ENCODE data around the gene PTPRD. TPM values are rescaled to one million over a fixed set of nuclear protein-coding genes. Genes with fewer than 3 reads are reported as not detected.

Gene PTPRD
- polyA plus RNA-seq, 1 donor from 2014 or later: not detected

DNA sequence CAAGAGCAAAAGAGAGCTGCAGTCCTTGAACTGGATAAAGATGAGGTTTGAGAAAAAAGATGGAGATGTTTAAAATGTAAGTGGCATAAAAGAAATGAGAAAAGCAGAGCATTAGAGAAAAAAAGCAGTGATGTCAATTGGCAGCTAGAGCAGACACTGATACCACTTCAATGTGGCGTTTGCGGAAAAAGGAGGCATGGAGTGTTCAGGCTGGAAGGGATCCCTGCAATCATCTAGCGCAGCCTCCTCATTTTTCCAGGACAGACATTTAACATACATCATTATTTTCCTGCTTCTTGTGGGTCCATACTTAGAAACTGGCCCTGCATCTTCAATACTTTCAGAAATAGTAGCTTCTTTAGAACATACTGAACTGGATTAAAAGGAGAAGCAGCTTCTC lies 563.8 kb downstream of the PTPRD start:
- Mint-ChIP-seq H3K27me3 (peaks cover 2% of the 10 kb centered on the region), H3K36me3 (no peaks in the 10 kb centered on the region), H3K4me1 (no peaks in the 10 kb centered on the region), H3K9me3 (no peaks in the 10 kb centered on the region), H3K27ac (no peak overlapping the region), H3K4me3 (no peak overlapping the region)

DNA sequence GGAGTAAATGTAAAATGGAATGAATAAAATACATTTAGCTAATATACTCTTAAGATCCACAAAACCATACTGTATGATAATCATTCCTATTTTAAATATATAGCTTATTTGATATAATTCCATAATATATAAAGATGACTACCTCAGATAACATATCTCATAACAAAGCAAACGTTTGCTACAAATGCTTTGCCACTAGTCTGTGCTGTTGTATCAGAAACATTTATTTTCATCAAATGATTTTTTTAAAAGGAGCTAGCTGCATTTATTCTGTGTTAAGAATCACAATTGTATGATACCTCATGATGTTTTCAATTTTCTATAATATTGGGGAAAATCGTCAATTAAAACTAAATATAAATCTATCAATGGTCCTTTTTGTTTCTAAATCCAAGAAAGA lies 567.2 kb downstream of the PTPRD start:
- Mint-ChIP-seq H3K27ac (no peak overlapping the region), H3K4me1 (no peaks in the 10 kb centered on the region), H3K9me3 (no peaks in the 10 kb centered on the region), H3K36me3 (no peaks in the 10 kb centered on the region), H3K27me3 (no peaks in the 10 kb centered on the region), H3K4me3 (no peak overlapping the region)

DNA sequence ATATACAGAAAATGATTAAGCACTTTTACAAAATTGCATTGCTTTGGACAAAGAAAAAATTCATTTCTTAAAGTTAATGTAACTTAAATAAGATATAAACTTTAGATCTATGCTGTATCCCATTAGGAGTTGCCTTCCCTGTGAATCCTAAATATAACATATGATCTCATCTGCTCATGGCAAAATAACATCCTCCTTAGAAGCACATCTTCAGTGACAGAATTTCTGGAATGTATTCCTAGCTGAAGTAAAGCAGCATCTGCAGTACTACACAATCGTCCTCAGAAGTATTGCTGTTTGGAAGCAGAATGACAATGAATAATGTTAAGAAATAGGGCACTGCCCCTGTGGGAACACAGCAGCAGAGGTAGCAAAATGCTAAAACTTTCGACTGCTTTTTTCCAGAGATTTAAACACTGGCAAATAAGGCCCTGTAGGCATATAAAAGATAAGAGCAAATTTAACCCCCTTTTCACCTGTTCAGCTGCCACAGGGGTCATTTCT lies 571.0 kb downstream of the PTPRD start:
- Mint-ChIP-seq H3K36me3 (no peaks in the 10 kb centered on the region), H3K4me3 (no peak overlapping the region), H3K27me3 (no peaks in the 10 kb centered on the region), H3K4me1 (no peaks in the 10 kb centered on the region), H3K9me3 (no peaks in the 10 kb centered on the region), H3K27ac (no peak overlapping the region)

DNA sequence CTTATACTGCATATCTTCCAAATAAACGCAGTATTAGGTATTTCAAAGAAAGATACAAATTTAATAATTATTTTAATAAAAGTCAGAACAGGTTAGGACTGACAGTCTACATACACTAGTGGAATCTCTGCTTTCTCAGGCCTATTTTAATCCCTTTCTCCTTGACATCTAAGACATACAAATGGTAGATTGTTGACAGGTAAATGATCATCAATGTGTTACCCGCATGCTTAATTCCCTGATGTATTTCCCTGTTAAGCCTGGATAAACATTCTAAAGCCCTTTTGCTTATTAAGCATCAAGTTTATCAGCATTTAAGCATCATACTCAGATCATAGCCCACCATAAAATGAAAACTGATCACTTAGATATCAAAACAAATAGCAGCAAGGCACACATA lies 576.7 kb downstream of the PTPRD start:
- no peak overlapping the region for H3K27ac Mint-ChIP-seq
- peaks cover 0 to 2% (median 0%) of the 10 kb centered on the region in 3 donors for H3K4me1 Mint-ChIP-seq
- H3K36me3 Mint-ChIP-seq: no peaks in the 10 kb centered on the region
- no peaks in the 10 kb centered on the region for H3K27me3 Mint-ChIP-seq
- H3K4me3 Mint-ChIP-seq: no peak overlapping the region
- H3K9me3 Mint-ChIP-seq: peaks cover 0 to 5% (median 0%) of the 10 kb centered on the region in 3 donors

DNA sequence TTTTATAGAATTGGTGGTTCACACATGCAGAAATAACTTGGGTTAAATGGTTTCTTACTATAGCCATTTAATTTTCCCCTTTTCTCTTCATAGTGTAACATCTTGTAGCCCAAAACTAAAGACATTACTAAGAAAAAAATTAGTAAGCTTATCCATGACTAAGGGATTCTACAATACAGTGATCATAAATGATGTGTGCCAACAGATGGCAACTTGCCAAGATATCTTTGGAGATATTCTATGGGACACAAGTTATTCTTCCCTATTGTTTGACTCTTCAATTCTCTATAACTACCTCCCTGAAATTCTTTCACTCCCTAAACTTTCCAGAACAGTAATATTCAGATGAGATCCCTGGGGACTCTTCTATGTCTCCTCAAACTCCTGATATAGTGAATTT lies 580.6 kb downstream of the PTPRD start:
- H3K27me3 Mint-ChIP-seq: no peaks in the 10 kb centered on the region
- H3K36me3 Mint-ChIP-seq: no peaks in the 10 kb centered on the region
- no peak overlapping the region for H3K27ac Mint-ChIP-seq
- H3K9me3 Mint-ChIP-seq: peaks cover 2 to 9% (median 8%) of the 10 kb centered on the region in 3 donors
- H3K4me3 Mint-ChIP-seq: no peak overlapping the region
- H3K4me1 Mint-ChIP-seq: peaks cover 0 to 4% (median 0%) of the 10 kb centered on the region in 3 donors

DNA sequence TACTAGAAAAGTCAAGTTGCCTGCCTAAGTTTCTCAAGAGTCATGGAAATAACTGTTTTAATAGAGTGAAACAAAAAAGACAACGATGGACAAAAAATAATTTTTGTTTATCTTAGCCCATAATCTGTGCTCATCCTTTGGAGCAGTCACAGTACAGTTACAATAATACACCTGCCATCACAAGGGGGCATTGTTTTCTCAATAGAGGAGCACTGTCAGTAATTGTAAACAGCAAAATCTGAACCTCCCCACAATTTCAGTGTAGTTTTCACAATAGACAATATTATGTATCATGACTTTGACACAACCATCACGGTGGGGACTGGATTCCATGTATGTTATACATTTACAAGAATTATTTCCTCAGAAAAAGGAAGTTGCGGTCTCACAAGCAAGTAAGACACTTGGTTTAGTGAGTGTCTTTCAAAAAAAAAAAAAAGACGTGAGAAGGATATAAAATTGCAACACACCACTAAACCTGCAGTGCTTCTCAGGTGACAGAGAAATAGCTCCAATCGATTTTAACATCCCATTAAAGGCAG lies 586.3 kb downstream of the PTPRD start:
- no peaks in the 10 kb centered on the region for H3K27me3 Mint-ChIP-seq
- H3K4me3 Mint-ChIP-seq: no peak overlapping the region
- no peaks in the 10 kb centered on the region for H3K36me3 Mint-ChIP-seq
- no peak overlapping the region for H3K27ac Mint-ChIP-seq
- peaks cover 0 to 2% (median 0%) of the 10 kb centered on the region in 3 donors for H3K4me1 Mint-ChIP-seq
- H3K9me3 Mint-ChIP-seq: peaks cover 2 to 9% (median 3%) of the 10 kb centered on the region in 3 donors

DNA sequence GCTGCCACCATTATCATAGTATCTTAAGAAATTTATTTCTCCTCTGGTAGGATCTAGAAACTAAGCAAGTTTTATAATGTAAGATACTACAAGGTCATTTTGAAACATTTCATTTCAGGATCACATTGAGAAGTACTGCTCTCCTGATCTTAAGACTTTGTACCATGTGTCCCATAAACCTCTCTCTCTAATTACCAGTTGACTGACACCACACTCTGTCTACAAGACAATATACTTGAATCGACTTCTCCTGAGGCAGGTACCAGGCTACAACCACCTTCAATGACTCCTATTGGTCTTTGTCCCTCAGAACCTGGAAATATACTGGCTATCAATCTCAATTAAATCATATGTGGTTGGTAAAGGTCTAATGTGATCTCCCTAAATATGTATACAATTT lies 597.0 kb downstream of the PTPRD start:
- H3K27ac Mint-ChIP-seq: no peak overlapping the region
- H3K9me3 Mint-ChIP-seq: no peaks in the 10 kb centered on the region
- no peaks in the 10 kb centered on the region for H3K27me3 Mint-ChIP-seq
- no peak overlapping the region for H3K4me3 Mint-ChIP-seq
- no peaks in the 10 kb centered on the region for H3K4me1 Mint-ChIP-seq
- no peaks in the 10 kb centered on the region for H3K36me3 Mint-ChIP-seq

DNA sequence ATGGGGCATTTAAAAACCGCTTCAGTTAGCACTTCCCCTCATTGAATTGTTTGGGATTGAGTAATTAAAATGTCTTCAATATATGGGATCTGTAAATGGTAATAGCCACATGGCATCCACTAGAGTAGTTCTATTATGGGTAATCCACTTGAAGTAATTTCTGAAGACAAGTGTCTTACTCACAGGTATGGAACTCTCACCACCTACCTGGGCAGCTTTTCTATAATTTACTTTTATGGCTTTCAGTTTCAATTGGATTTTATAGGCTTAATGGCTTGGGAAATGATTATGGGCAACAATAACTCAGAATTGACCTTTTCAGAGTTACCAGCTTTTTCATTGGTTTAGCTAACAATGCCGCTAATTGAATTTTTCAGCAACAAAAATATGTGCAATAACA lies 597.9 kb downstream of the PTPRD start:
- no peaks in the 10 kb centered on the region for H3K9me3 Mint-ChIP-seq

DNA sequence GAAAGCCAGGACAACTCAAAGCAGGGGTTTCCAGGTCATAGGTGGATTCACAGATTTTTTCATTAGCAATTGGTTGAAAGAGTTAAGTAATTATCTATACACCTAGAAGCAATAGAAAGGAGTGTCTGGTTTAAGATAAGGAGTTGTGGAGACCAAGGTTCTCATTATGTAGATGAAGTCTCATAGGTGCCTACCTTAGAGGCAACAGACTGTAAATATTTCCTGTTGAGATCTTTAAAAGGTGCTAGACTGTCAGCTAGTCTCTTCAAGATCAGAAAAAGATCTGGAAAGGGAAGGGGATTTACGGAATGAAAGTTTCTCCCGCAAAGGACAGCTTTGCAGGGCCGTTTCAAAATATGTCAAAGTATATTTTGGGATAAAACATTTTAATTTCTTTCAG lies 603.4 kb downstream of the PTPRD start:
- H3K36me3 Mint-ChIP-seq: no peaks in the 10 kb centered on the region
- H3K27ac Mint-ChIP-seq: no peak overlapping the region
- H3K9me3 Mint-ChIP-seq: no peaks in the 10 kb centered on the region
- H3K4me3 Mint-ChIP-seq: no peak overlapping the region
- no peaks in the 10 kb centered on the region for H3K4me1 Mint-ChIP-seq
- H3K27me3 Mint-ChIP-seq: no peaks in the 10 kb centered on the region

More for the DNA sequence above, 597.9 kb downstream of the PTPRD start:
- H3K4me1 Mint-ChIP-seq: no peaks in the 10 kb centered on the region
- H3K27me3 Mint-ChIP-seq: no peaks in the 10 kb centered on the region
- H3K27ac Mint-ChIP-seq: no peak overlapping the region
- no peaks in the 10 kb centered on the region for H3K36me3 Mint-ChIP-seq
- H3K4me3 Mint-ChIP-seq: no peak overlapping the region

DNA sequence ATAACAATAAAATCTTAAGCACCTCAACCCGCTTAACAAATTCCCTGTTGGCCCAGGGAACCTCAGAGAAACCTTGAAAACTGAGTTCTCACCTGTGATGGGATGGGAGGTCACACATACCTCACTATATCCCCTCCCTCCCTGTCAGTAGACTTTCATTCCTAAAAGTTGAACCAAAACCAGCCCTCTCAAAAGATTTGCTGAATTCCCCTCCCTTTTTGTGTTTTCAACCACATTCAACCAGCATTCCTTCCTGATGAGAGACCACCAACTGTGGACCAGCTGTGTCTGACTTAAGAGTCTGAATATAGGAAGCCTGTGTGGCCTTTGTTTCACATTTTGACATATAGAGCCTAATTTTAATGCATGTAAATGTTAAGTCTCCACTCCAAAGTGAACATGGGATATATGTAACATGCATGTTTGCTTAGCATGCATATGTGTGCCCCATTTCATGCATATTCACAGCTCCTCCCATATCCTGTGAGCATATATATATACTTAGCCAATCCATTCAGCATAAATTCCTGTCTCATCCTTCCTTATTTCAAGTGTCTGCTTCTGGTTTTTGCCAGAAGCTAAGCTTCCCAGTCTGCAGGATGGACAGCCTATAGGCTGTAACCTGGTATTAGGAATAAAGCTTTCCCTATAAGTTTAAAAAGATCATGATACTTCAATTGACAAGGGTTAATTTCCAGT lies 604.6 kb downstream of the PTPRD start:
- H3K9me3 Mint-ChIP-seq: no peaks in the 10 kb centered on the region
- no peak overlapping the region for H3K27ac Mint-ChIP-seq
- no peak overlapping the region for H3K4me3 Mint-ChIP-seq
- no peaks in the 10 kb centered on the region for H3K27me3 Mint-ChIP-seq
- no peaks in the 10 kb centered on the region for H3K36me3 Mint-ChIP-seq
- no peaks in the 10 kb centered on the region for H3K4me1 Mint-ChIP-seq

DNA sequence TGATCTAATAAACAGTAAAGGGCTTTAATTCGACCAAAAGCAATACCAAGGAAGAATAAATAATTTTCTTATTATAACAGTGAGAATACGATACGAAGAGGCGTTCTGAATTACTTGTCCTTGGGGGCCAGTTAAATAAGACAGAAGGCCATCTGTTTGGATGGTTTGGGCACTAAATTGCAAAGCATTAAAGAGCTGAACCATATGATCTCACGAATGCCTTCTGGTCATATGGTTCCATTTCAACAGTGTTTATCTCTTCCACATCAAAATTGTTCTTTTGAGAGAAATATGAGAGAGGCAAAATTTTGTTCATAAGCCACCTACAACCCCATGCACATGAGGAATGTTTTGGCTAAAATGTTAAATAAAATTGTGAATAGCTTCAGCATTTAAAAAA lies 605.4 kb downstream of the PTPRD start:
- H3K9me3 Mint-ChIP-seq: no peaks in the 10 kb centered on the region
- no peak overlapping the region for H3K4me3 Mint-ChIP-seq
- no peaks in the 10 kb centered on the region for H3K4me1 Mint-ChIP-seq
- no peaks in the 10 kb centered on the region for H3K36me3 Mint-ChIP-seq
- no peaks in the 10 kb centered on the region for H3K27me3 Mint-ChIP-seq
- no peak overlapping the region for H3K27ac Mint-ChIP-seq

DNA sequence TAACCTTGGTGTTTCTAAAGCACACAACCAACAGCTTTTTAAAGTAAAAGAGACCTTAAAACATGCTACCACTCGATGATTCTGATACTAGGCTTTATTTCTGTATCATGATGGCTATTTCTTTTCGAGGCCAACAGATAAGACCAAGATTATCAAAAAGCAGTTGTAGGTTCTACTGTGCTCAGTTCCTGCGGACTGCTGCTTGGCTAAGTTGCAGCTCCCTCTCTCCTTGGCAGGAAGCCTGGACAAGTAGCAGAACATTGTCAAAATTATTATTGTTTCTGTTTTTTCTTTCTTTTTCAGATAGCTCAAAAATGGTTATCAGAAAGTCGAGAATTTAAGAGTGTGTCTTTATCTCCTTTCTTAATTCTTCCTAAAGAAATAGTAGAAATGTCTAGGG lies 607.6 kb downstream of the PTPRD start:
- H3K4me3 Mint-ChIP-seq: no peak overlapping the region
- H3K36me3 Mint-ChIP-seq: no peaks in the 10 kb centered on the region
- H3K4me1 Mint-ChIP-seq: no peaks in the 10 kb centered on the region
- H3K27ac Mint-ChIP-seq: no peak overlapping the region
- H3K27me3 Mint-ChIP-seq: no peaks in the 10 kb centered on the region
- H3K9me3 Mint-ChIP-seq: no peaks in the 10 kb centered on the region

DNA sequence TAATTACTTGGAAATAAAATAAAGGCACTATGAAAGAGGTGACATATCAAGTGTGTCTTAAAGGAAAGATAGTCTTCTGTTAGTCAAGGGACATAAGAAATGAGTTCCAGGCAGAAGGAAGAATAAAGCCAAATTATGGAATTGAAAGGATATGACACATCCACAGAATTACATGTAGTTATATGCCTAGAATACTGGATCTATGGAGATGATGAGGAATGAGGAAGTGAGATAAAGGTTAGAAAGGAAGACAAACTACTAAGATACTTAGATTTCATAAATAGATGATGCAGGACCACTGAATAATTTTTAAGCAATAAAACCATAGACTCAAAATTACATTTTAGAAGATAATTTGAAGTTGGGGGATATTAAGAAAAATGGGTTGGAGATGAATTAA lies 609.8 kb downstream of the PTPRD start:
- no peaks in the 10 kb centered on the region for H3K27me3 Mint-ChIP-seq
- no peak overlapping the region for H3K27ac Mint-ChIP-seq
- no peaks in the 10 kb centered on the region for H3K9me3 Mint-ChIP-seq
- H3K4me1 Mint-ChIP-seq: peaks cover 0 to 6% (median 4%) of the 10 kb centered on the region in 3 donors
- H3K4me3 Mint-ChIP-seq: no peak overlapping the region
- H3K36me3 Mint-ChIP-seq: no peaks in the 10 kb centered on the region

DNA sequence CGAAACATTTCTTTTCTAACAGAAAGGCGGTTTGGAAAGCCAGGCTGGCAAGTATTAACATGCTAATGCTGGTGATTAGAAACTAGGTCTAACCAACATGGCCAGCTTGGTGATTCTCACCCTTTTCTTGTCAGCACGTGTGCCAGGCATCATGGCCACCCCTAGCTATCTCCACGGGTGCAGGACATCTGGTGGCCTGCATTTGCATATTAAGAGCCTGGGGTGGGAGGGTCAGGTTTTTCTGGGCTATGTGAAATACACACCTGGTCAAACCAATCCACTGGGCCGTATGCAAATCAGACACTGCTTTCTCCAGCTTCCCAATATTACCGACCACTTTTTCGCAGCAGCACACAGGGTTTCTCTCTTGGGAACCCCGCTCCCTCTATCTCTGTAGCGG lies 612.1 kb downstream of the PTPRD start:
- Mint-ChIP-seq H3K9me3 (no peaks in the 10 kb centered on the region), H3K4me3 (no peak overlapping the region), H3K36me3 (no peaks in the 10 kb centered on the region), H3K27me3 (no peaks in the 10 kb centered on the region), H3K27ac (no peak overlapping the region), H3K4me1 (peaks cover 0 to 6% (median 4%) of the 10 kb centered on the region in 3 donors)

DNA sequence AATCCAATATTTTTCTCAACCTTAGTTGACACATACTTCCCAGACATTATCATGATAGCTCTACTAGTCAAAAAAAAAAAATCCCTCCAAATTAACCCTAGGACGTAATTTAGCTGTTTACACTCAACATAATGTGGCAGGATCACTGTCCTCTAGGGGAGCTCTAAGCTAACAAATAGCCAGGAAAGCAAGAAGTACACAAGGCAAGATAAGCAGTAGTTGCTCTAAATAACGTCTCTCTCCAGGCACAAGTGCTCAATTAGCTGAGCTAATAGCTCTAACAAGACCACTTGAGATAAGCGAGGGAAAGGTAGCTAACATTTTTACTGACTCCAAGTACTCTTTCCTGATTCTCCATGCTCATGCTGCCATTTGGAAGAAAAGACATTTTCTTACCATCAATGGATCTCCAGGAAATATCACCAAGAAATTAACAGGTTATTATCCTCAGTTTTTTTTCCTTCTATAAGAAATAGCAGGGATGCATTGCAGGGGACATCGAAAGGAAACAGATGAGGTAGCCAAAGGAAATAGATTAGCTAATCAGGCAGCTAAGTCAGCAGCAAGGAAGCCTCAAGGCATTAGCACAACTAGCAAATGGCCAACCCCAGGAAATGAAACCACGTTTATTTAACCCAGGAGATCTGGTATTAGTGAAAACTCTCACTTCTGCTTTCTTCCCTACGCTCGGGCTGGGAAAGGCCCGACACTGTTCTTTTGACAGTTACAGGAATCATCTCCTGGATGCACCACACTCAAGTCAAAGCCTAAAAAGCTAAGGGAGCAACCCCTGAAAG lies 614.1 kb downstream of the PTPRD start:
- Mint-ChIP-seq H3K27ac (no peak overlapping the region), H3K4me1 (peaks cover 0 to 6% (median 4%) of the 10 kb centered on the region in 3 donors), H3K36me3 (no peaks in the 10 kb centered on the region), H3K4me3 (no peak overlapping the region), H3K27me3 (no peaks in the 10 kb centered on the region), H3K9me3 (no peaks in the 10 kb centered on the region)
